NB4 (cell line): ENCODE measurements around the gene PPP1R1B.

Experiments used
- POLR2A ChIP-seq: IDR thresholded peaks from 2 replicates; pipeline ENCODE4 v1.6.1; 2011; ENCODE audit warnings: mild to moderate bottlenecking; ENCODE audit not compliant: insufficient read length; ENCODE audit errors: extremely low read depth
- TF ChIP-seq, protein P1 (sequence below): IDR thresholded peaks from one replicate; pipeline ENCODE4 v1.5.1; 2012; ENCODE audit warnings: low read depth, low read length

DNA sequence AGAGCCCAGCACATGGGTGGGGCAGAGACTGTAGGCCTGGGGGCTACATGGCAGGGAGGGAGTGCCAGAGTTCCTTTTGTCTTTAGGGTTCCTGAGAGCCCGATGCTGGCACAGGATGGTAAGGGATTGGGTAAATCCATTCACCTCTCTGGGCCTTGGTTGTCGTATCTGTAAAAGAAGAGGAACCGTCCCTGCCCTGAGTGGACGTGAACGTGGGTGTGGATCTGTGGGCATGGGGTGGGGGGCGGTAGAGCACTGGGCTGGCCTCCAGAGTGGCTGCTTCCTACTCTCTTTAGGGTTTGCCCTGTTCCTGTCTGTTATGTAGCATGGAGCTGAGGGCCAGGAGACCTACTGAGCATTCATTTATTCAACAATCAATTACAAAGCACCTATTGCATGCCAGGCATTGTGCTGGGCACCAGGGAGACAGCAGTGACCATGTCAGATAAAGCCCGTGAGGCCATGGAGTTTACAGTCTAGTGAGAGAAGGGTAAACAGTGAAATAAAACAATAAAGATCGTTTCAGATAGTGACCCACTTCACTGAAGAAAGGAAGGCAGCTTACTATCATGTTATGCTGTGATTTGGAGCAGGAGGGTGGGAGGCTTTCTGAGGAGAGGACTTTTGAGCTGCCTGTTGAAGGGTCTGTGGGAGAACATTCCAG is 25.3 kb downstream of the PPP1R1B start:
- TF ChIP-seq, protein P1, sequence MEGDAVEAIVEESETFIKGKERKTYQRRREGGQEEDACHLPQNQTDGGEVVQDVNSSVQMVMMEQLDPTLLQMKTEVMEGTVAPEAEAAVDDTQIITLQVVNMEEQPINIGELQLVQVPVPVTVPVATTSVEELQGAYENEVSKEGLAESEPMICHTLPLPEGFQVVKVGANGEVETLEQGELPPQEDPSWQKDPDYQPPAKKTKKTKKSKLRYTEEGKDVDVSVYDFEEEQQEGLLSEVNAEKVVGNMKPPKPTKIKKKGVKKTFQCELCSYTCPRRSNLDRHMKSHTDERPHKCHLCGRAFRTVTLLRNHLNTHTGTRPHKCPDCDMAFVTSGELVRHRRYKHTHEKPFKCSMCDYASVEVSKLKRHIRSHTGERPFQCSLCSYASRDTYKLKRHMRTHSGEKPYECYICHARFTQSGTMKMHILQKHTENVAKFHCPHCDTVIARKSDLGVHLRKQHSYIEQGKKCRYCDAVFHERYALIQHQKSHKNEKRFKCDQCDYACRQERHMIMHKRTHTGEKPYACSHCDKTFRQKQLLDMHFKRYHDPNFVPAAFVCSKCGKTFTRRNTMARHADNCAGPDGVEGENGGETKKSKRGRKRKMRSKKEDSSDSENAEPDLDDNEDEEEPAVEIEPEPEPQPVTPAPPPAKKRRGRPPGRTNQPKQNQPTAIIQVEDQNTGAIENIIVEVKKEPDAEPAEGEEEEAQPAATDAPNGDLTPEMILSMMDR = no peak
- TF ChIP-seq POLR2A = no peak
